ENCODE data around the gene DCLK1.

DNA sequence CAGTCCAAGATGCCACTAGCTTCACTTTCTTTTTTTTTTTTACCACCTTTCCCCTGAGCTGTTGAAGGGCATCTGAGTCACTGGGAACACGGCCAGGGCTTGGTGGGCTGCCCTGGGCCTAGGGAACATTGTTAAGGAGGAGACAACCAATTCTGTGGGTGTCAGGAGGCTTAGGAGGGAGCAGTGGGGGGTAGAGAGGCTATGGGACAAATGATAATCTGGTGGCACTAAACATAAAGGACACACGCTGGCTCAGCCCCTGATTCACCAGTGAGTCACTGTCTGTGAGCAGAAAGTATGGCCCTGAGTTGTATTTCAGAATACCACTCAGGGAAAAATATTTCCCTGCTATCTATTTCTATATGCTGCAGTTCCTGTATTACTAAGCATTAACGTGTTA is 207.8 kb downstream of the DCLK1 start:
- TF ChIP-seq, protein P1, sequence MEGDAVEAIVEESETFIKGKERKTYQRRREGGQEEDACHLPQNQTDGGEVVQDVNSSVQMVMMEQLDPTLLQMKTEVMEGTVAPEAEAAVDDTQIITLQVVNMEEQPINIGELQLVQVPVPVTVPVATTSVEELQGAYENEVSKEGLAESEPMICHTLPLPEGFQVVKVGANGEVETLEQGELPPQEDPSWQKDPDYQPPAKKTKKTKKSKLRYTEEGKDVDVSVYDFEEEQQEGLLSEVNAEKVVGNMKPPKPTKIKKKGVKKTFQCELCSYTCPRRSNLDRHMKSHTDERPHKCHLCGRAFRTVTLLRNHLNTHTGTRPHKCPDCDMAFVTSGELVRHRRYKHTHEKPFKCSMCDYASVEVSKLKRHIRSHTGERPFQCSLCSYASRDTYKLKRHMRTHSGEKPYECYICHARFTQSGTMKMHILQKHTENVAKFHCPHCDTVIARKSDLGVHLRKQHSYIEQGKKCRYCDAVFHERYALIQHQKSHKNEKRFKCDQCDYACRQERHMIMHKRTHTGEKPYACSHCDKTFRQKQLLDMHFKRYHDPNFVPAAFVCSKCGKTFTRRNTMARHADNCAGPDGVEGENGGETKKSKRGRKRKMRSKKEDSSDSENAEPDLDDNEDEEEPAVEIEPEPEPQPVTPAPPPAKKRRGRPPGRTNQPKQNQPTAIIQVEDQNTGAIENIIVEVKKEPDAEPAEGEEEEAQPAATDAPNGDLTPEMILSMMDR (IDR thresholded peaks at IDR 0.05), result no peak
- no peak for TF ChIP-seq POLR2A (IDR thresholded peaks at IDR 0.05)

Measured in right lobe of liver (tissue), 4 donors.